HG03196 (cell line): ENCODE measurements around the gene PCSK5.
"Not testable (repeated sequence)": the region's sequence is repeated elsewhere in the genome, so short reads cannot be mapped to it uniquely, and the experiment has no call there.

Source experiments
- ATAC-seq: cut with Tn5 transposase; IDR thresholded peaks from one replicate; pipeline ENCODE4 v1.9.1; 2021; ENCODE audit not compliant: unreplicated experiment

The PCSK5 gene

DNA sequence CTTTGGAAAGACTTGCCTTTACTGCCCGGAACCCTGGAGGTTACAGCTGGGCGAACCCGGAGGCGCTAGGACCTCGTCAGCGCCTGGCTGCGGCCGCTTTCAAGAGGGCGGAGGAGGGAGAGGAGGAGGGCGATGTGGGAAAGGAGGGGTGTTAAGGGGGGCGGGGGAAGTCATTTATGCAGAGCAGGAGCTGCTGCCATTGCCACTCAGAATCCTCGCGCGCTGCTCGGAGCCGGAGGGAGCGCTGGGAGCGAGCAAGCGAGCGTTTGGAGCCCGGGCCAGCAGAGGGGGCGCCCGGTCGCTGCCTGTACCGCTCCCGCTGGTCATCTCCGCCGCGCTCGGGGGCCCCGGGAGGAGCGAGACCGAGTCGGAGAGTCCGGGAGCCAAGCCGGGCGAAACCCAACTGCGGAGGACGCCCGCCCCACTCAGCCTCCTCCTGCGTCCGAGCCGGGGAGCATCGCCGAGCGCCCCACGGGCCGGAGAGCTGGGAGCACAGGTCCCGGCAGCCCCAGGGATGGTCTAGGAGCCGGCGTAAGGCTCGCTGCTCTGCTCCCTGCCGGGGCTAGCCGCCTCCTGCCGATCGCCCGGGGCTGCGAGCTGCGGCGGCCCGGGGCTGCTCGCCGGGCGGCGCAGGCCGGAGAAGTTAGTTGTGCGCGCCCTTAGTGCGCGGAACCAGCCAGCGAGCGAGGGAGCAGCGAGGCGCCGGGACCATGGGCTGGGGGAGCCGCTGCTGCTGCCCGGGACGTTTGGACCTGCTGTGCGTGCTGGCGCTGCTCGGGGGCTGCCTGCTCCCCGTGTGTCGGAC is at the start of gene PCSK5:
Gene PCSK5 (plus strand): TSS at position 202 of the 805 bp plus-strand sequence. CDS start 509 bp downstream, at position 711.
- peak; percentile 75 for ATAC-seq

DNA sequence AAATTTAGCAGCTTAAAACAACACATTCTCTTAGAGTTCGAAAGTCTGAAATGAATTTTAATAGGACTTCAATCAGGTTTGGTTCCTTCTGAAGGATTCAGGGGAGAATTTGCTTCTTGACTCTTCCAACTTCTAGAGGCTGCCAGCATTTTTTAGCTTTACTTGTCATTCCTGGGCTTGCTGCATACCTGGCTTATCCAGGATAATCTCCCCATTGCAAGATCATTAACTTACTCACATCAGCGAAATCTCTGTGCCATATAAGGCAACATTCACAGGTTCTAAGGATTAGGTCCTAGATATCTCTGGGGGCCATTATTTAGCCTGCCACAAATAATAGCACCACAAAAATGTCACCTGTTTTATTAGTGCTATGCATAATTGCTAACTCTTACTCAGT is 46.2 kb upstream of the PCSK5 start:
- no peak for ATAC-seq

DNA sequence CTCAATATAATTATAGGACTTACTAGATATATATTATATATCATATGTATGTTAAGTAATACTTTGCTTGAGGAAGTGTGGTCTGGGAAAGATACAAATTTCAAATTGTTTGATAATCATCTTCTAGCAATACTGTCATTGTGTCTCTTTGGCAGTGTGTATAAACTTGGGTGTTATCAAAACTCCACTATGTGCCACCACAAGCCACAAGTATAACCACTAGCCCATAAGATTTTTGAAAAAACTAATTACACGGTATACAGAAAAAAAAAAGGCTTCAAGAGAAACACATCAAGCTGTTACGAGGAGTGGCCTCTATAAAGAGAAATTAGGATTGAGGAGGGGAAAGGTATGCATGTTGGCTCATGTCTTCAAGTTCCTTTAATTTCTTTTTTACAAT is 44.7 kb upstream of the PCSK5 start:
- no peak for ATAC-seq

DNA sequence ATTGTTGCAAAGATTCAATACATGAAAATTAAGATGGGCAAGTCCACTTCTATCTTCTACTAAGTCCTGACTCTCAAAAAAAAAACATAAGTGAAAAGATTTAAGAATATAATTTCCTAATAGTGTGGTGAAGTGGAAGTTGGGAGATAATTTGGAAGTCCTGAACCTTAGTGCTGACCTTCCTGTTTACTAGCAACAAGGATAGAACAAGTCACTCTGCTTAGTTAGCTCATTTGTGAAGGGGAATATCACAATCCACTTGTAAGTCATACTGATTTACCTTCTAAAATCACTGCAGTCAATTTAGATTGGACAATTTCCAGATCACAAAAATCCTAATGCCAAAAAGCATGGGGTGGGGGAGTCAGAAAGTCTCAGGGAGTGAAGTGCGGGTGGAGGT is 43.4 kb upstream of the PCSK5 start:
- ATAC-seq, result no peak

DNA sequence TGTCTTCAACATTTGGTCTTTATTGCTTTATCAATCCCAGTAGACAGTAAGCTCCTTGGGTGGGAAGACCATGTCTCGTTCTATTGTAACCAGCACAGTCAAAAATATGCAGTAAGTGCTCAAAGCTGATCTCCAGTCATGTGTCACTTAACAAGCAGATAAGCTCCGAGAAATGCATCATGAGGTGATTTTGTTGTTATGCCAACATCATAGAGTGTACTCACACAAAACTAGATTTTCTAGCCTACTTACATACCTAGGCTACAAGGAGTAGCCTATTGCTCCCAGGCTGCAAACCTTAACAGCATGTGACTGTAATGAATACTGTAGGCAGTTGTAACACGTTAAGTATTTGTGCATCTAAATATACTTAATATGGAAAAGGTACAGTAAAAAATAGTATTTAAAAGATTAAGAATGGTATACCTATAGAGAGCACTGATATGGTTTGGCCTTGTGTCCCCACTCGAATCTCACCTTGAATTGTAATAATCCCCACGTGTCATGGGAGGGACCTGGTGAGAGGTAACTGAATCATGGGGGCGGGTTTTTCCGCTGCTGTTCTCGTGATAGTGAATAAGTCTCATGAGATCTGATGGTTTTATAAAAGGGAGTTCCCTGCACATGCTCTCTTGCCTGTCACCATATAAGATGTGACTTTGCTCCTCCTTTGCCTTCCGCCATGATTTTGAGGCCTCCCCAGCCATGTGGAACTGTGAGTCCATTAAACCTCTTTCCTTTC is 39.8 kb upstream of the PCSK5 start:
- no peak for ATAC-seq

DNA sequence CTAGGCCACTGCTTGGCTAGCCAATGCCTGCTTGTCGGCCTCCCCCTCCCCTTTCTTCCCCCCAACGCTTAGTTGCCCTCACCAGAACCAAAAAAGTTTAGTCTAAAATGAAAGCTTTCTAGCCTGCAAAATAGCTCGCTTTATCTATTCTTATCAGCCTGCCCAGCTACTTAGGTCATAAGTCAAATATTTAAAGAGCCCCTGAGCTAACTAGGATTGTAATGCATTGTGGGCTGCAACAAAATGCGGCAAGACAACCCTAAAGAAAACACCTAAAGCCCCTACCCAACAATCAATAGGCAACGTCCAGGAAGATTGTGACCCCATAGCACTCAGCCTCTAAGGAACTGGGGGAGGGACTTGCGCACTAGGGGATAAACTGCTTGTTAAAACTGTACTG is 38.6 kb upstream of the PCSK5 start:
- no peak for ATAC-seq

DNA sequence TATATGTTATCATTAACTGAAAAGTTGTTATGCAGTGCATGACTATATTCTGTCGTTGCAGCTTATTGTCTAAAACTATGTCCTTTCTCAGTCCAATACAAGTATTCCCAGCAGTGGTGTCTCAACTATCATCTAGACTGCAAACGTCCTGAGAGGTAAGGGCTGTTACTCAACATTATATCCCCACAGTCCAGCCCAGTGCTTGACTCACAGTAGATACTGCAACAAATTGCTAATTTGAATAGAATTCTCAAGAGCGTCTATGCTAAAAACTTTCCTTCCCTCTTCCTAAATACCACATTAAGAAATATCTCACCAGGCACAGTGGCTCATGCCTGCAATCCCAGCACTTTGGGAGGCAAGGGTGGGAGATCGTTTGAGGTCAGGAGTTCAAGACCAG is 37.7 kb upstream of the PCSK5 start:
- ATAC-seq, result no peak

DNA sequence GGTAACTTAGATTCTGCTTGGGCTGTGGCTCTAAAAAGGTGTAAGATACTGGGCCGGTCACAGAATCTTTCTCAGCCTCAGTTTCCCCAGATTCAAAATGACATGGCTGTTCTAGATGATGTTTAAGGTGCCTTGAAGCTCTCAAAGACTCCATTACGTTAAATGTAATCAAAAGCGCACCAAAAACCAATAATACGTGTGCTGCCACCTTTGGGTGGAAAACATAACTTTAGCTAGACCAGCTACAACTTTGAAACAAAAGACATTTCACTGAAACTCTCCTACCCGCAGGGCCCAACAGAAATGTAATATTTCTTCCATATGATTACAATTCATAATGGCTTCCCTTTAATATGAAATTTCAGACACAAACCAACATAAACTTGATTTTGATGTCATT is 35.0 kb upstream of the PCSK5 start:
- no peak for ATAC-seq

DNA sequence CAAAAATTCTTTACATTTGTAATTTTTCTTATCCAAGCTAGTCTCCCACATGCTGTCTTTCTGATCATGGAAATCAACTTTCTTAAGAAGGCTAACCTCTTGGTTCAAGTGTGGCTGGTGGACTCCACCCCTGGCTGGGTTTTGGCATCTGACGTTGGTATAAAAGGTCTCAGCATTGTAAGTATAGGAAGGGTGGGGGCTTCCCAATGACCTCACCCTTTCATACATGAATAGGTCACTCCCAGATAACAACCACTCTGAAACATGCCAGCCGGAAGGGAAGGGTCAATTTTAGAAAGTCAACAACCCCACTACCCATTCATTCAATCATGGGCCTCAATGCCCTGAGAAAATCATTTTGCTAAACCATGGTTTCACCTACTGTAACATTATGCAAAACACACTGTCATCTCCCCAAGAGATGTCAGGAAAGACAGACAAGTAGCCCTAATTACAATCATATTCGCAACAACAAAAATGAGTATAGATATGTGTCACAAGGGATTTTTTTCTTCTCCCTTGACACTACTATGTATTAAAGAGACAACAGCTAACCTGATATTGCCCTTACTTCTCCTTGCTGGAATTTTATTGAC is 31.9 kb upstream of the PCSK5 start:
- no peak for ATAC-seq

DNA sequence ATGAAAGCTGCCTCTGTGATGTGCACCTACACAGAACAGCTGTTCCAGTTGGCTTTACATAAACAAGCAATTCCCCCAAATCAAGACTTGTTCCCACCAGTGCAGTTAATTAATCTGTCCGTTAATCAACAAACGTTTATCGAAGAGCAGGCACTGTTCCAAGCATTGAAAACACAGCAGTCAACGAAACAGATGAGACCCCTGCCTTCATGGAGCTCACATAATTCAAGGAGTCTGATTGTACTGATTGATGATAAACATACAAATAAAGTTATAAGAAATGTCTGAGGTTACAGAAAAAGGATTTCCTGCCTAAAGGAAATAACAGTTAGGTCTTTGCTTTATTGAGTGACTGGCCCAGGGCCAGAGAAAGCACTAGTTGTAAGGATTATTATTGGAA is 26.2 kb upstream of the PCSK5 start:
- no peak for ATAC-seq

DNA sequence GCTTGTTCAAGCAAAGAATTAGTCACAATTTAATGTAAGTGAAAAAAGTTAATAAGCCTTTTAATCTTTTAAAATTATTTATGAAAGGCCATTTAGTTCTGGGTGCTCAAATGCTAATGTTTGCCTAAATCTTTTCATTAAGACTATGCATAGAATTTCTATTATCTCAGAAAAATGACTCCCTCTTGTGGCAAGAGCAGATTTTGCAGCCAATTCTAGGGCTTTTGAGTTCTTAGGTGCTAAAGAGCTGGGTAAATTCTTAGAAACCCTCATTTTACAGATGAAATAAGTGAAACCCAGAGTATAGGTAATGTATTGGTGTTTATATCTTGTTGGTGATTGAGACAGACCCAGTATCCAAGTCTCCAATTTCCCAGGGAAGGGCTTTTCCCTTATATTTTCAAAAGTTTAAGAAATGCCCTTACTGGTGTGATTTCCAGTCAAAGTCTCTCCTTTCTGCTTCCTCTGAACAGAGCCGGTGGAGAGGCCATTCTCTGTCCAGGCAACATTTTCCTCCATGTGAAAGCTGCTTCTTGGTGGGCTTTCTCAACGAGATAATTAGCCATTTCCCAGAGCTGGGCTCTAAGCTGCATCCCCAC is 24.1 kb upstream of the PCSK5 start:
- no peak for ATAC-seq

DNA sequence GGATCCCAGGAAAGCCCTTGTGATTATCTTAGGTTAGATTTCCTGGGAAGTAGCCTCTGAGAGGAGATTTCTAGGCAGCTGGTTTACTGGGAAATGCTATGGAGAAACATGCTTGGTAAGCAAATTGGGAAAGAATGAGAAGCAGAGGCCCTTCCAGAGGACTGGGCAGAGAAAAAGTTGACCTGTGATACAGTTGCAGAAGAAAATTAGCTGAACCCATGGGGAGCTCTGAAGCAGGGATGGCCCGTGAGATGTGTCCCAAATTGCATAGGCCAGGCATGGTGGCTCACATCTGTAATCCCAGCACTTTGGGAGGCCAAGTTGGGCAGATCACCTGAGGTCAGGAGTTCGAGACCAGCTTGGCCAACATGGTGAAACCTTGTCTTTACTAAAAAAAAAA is 21.9 kb upstream of the PCSK5 start:
- ATAC-seq, result not testable (repeated sequence)

DNA sequence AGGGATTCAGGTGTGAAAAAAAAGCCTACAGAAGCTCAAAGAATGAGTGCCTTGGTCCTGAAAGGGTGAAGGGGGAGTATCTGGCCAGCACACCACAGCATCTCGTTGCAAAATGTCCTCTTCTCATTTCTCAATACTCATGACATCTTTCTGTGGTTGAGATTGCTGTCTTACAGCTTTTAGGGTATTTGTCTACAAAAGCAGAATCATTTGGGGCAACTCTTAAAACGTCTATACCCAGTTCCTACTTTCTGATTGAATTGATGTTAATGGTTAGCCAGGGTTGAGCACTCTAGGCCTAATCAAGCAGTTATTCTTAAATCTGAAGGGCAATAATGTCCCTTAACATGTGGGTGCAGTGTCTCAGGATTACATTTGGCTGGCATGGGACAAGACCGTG is 21.2 kb upstream of the PCSK5 start:
- ATAC-seq, result no peak

DNA sequence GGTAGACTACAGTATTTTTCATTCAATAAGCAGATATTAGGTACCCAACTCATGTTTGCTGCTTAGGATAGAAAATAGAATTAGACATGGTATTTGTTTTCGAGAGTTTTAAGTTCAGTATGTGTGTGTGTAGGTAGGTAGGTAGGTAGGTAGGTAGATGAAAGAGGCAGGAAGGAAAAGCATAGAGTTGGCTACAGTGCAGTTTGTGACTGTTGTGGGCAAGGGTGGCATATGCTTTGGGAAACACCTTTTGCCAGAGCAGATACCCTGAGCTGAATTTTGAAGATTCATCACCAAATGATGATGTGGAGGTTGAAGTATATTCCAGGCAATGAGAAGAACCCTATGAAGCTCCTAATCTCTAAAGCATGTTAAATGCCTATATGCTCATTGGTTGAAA is 20.0 kb upstream of the PCSK5 start:
- no peak for ATAC-seq

DNA sequence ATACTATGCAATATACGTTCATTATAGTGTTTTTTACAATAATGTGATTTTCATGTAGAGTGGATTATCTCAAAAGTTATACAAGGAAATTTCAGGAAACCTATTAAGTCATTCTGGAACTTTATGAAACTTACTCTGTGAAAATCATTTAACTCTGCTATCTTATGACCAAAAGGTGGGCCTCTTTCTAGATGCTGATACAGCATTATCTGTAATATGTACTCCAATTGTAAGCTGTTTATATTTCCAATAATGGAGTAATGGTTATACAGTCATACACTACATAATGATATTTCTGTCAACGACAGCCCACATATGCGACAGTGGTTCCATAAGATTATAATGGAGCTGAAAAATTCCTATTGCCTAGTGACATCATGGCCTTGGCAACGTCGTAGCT is 18.8 kb upstream of the PCSK5 start:
- no peak for ATAC-seq

DNA sequence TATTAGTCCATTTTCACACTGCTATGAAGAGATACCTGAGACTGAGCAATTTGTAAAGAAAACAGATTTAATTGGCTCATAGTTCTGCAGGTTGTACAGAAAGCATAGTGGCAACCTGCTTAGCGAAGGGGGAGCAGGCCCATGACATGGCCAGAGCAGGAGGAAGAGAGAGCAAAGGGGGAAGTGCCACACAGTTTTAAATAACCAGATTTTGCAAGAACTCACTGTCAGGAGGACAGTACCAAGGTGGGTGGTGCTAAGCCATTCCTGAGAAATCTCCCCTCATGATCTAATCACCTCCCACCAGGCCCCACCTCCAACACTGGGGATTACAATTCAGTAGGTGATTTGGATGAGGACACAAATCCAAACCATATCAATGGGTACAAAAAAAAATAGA is 16.8 kb upstream of the PCSK5 start:
- ATAC-seq, result no peak

DNA sequence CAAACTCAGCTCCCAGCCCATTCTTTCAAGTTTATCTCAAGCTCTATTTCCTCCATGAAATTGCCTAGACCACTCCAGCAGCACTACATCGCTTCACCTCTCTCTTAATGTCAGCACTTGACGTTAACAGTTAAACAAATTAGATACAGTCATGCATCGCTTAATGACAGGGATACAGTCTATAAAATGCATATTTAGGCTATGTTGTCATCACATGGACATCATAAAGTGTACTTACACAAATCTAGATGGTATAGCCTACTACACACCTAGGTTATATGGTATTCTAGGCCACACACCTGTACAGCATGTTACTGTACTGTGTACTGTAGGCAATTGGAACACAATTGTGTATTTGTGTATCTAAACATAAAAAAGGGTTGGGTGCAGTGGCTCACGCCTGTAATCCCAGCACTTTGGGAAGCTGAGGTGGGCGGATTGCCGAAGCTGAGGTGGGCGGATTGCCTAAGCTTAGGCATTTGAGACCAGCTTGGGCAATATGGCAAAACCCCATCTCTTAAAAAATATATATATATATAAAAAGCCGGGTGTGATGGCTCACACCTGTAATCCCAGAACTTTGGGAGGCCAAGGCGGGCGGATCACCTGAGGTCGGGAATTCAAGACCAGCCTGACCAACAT is 13.4 kb upstream of the PCSK5 start:
- ATAC-seq, result no peak

DNA sequence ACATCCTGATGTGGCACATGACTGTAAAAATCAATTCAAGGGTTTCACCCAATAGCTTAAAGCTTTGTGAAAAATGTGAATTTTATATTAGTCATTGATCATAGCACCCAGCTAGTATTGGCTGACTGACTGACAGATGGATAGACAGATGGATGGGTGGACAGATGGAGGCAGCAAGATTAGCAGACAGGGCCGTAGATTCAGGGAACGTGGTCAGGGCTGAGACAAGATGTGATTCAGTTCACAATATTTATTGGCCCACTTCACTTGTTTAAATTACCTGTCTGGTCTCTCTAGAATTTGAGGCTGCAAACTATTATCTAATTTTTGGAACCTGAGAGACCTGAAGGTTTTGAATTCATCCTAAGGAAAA is 12.0 kb upstream of the PCSK5 start:
- no peak for ATAC-seq

DNA sequence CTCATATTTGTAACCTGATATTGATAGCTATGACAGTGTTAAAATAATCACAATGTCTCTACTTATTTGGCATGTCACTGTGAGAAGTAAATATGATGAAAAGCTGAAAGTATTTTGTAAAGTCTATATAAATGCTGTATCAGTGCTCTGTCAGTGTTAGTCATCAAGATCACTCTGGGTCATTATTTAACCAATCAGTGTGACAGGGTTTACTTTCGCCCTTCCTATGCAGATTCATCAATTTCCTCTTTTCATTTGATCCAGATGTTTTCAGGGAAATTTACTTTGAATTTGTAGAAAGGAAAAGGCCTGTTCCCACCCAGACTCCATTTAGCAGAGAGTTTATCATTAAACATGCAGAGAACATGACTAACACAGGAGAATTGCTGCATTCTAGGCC is 9.9 kb upstream of the PCSK5 start:
- ATAC-seq, result no peak

DNA sequence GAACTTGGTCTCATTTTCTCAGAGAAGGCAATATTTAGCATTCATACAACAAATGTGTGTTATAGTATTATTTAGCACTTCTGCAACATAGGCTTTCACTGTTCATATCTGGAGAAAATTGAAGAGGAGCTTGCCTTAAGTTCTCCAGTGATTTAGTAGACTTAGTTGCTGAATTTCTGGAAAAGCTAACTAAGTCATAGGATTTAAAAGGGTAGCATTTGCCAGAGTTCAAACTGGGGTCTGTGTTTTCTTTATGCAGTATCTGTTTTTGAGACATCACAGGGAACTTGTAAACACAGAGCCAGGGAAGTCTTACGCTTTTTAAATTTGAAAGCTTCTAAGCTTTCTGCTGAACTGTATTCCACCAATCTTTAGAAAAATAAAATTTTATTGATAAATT is 8.7 kb upstream of the PCSK5 start:
- no peak for ATAC-seq

DNA sequence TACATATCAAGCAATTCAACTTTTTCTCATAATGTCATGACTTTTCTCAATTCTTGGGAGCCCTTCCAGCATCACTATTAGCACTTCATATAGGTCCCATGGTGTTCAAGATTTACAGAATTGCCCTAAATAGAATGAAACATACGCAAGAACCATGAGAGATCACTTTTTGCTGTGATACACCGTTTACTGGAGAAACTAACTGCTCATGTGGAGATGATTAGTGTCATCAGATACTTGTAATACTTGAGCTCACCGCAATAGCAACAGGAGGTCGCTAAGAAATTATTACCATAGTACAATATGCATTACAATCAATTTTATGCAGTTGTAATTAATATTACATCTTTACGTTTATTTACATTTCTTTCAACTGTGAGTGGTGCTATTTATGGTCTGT is 4.8 kb upstream of the PCSK5 start:
- no peak for ATAC-seq
